Activated T-helper 1 cell treated with anti-CD3 and anti-CD28 coated beads, Interleukin-12 subunit alpha, Interleukin-12 subunit beta, Interleukin-2, Interleukin-4 antibody, amounts not matched to agents 30 ng/mL and 10 ng/mL and 1 ng/mL, durations not matched to agents 14 hours and 24 hours and 36 hours (primary cell): ENCODE data around the gene THBS4. TPM values are rescaled to one million over a fixed set of nuclear protein-coding genes. Genes with fewer than 3 reads are reported as not detected.
"Not testable (repeated sequence)": the region's sequence is repeated elsewhere in the genome, so short reads cannot be mapped to it uniquely, and the experiment has no call there.

Source experiments
- DNase-seq: peaks from one replicate; pipeline ENCODE4 v3.0.0; 2021; ENCODE audit warnings: low spot score
- H3K27ac Mint-ChIP-seq: one replicate; pipeline ENCODE4 v1.8.0; 2021; ENCODE audit warnings: mild to moderate bottlenecking, mixed read lengths
- H3K27me3 Mint-ChIP-seq: one replicate; pipeline ENCODE4 v1.8.0; 2022; ENCODE audit warnings: mild to moderate bottlenecking, moderate library complexity, mixed read lengths; ENCODE audit not compliant: insufficient read depth
- H3K36me3 Mint-ChIP-seq: one replicate; pipeline ENCODE4 v1.8.0; 2021; ENCODE audit warnings: low read depth, mixed read lengths
- H3K4me1 Mint-ChIP-seq: one replicate; pipeline ENCODE4 v1.8.0; 2021; ENCODE audit warnings: low read depth, mixed read lengths
- H3K4me3 Mint-ChIP-seq: one replicate; pipeline ENCODE4 v1.8.0; 2021; ENCODE audit warnings: mild to moderate bottlenecking, moderate library complexity, mixed read lengths
- H3K9me3 Mint-ChIP-seq: one replicate; pipeline ENCODE4 v1.8.0; 2021; ENCODE audit warnings: mixed read lengths
- intact Hi-C: fragments of 100-400 bp; cut with micrococcal nuclease; formaldehyde crosslinking; loops from one replicate; pipeline ENCODE4 v1.15.1; 2024
- total RNA-seq: library from RNA; stranded (reverse); gene quantifications from 2 replicates; pipeline ENCODE4 v1.2.3, GENCODE V29; 2022

THBS4 gene
- total RNA-seq, 1 donor from 2014 or later, result 2.0 TPM

DNA sequence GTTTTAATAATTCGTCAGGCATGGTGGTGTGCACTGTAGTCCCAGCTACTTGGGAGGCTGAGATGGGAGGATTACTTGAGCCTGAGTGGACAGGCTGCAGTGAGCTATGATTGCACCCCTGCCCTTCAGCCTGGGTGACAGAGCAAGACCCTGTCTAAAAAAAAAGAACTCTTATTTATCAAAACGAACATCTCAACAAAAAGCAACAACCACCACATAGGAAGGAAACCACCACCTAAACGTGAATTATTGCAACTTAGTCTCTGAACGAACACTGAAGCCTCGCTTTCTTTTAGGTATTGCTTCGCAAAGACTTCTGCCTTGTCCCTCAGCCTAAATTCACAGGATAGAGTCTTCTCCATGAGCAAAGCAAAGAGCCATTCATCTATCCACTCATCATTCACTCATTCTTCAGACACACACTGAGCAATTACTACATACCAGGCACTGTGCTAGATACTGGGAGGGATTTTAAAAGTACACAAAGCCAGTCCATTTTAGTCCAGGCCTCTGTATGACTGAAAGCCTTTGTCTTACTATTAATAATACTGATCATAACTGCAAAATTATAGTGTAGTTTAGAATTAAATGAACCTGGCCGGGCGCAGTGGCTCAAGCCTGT is 57.4 kb downstream of the THBS4 start:
- H3K27ac Mint-ChIP-seq, result no peak overlapping the region
- H3K27me3 Mint-ChIP-seq, result no peaks in the 10 kb centered on the region
- intact Hi-C loops, result loop anchor here (2.0 to 5.0 kb wide), 4 partner anchors 34 to 315 kb away; partner anchors contain the start of gene ZFYVE16
- peaks cover 15% of the 10 kb centered on the region for H3K4me1 Mint-ChIP-seq
- H3K9me3 Mint-ChIP-seq, result no peaks in the 10 kb centered on the region
- no peaks in the 10 kb centered on the region for H3K36me3 Mint-ChIP-seq
- no peak for DNase-seq
- no peak overlapping the region for H3K4me3 Mint-ChIP-seq

DNA sequence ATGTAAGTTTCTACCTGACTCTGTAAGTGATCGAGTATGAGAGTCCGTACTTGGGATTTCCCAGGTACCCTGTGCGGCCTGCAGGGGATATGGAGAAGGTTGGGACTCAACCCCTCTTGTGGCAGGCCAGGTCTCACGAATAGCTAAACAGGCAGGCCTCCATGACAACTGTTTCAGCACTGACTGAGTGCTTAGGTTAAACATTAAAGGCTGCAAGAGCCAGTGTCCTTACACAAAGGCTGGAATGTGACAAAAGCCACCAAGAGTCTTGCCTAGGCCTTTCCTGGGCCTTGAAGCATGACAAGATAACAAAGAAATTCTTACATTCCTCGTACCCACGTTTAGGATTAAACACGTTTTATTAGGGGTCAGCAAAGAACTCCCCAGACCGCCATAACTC is 58.6 kb downstream of the THBS4 start:
- intact Hi-C loops, result loop anchor here (2.0 to 5.0 kb wide), 4 partner anchors 33 to 314 kb away; partner anchors contain the start of gene ZFYVE16
- no peak for DNase-seq
- Mint-ChIP-seq H3K9me3 (no peaks in the 10 kb centered on the region), H3K4me1 (peaks cover 15% of the 10 kb centered on the region), H3K27me3 (no peaks in the 10 kb centered on the region), H3K27ac (no peak overlapping the region), H3K4me3 (no peak overlapping the region), H3K36me3 (no peaks in the 10 kb centered on the region)

DNA sequence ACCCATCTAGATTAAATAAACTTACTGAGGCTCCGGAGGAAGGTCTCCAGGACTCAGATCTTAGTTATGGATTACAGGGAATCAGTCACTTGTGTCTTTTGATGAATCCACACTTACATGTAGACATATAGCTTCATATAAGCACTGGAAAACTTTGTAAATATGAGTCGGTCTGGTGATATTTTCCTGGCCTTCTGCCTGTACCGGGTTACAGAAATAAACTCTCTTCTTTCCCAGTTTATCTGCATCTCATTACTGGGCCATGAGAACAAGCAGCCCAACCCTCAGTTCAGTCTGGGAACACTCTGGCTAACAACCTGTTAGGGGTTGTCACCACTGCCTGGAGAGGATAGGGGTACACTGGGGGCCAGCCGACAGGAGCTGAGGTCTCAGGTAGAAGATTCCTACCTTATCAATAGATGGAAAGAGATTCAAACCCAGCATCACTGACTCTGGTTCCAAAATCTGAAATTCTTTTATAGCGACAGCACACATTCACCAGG is 59.1 kb downstream of the THBS4 start:
- intact Hi-C loops, result loop anchor here (5.0 kb wide), 3 partner anchors 98 to 313 kb away; partner anchors contain the start of gene ZFYVE16
- Mint-ChIP-seq H3K36me3 (no peaks in the 10 kb centered on the region), H3K27me3 (no peaks in the 10 kb centered on the region), H3K4me1 (peaks cover 15% of the 10 kb centered on the region), H3K4me3 (no peak overlapping the region), H3K27ac (no peak overlapping the region), H3K9me3 (no peaks in the 10 kb centered on the region)
- no peak for DNase-seq

DNA sequence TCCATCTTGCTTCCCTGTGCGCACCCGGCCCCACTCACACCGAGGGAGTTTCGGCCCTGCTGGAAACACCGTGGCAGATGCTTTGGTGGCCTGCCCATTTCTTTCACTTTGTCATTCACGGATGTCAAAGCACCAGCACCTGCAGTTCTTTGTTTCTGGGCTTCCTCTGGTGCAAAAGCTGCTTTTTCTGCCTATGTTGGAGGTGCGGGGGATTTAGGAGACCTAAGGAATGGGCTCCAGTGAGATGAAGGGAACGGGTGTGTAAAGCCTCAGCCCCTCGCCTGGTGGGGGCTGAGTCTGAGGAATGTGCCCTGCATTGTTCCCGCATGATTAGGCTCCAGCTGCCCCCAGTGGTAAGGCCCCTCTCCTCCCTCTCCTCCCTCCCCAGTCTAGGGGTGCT is 62.3 kb downstream of the THBS4 start:
- no peaks in the 10 kb centered on the region for H3K27me3 Mint-ChIP-seq
- intact Hi-C loops, result no loop called here
- H3K36me3 Mint-ChIP-seq, result no peaks in the 10 kb centered on the region
- DNase-seq, result no peak
- no peaks in the 10 kb centered on the region for H3K9me3 Mint-ChIP-seq
- H3K27ac Mint-ChIP-seq, result no peak overlapping the region
- peaks cover 14% of the 10 kb centered on the region for H3K4me1 Mint-ChIP-seq
- H3K4me3 Mint-ChIP-seq, result no peak overlapping the region

DNA sequence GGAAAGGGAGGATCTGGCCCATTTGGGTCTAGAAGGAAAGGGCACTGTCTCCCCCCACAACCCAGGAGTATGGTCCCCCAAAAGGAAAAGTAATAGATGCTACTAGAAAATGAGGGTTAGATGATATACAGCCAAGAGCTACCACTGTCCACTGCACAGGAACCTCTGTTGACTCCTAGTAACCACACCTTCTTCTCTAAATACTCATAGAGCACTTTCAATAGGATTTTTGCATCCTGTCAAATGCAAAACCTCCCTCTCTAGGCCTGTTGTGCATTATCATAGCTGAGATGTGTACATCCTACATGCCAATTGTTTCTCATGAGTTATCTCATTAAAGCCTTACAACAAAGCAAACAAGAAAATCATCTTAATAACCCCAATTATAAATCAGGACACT is 66.8 kb downstream of the THBS4 start:
- Mint-ChIP-seq H3K4me3 (no peak overlapping the region), H3K4me1 (peaks cover 8% of the 10 kb centered on the region), H3K27ac (no peak overlapping the region), H3K27me3 (no peaks in the 10 kb centered on the region), H3K36me3 (peaks cover 2% of the 10 kb centered on the region), H3K9me3 (peaks cover 3% of the 10 kb centered on the region)
- intact Hi-C loops, result no loop called here
- no peak for DNase-seq

DNA sequence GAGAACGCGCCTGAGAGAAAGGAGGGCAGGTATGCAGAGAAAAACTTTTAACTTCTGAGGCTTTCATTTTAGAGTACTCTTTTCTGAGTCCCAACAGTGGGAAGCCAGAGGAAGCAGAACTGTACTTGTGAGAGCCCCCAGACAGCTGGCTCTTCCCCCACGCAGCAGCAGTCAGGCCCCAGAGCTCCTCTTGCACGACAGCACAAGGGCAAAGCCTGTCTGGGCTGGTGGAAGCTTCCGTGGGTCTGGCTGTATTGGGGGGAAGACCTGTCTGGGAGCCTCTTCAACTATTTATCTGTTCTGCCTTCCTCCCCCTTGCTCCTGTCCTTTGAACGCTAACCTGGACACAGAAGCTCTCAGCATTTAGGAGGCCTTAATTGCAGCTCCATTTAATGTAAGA is 68.2 kb downstream of the THBS4 start:
- Mint-ChIP-seq H3K4me3 (no peak overlapping the region), H3K27me3 (no peaks in the 10 kb centered on the region), H3K36me3 (peaks cover 2% of the 10 kb centered on the region), H3K9me3 (peaks cover 6% of the 10 kb centered on the region), H3K4me1 (peaks cover 11% of the 10 kb centered on the region), H3K27ac (no peak overlapping the region)
- no peak for DNase-seq
- intact Hi-C loops, result no loop called here

DNA sequence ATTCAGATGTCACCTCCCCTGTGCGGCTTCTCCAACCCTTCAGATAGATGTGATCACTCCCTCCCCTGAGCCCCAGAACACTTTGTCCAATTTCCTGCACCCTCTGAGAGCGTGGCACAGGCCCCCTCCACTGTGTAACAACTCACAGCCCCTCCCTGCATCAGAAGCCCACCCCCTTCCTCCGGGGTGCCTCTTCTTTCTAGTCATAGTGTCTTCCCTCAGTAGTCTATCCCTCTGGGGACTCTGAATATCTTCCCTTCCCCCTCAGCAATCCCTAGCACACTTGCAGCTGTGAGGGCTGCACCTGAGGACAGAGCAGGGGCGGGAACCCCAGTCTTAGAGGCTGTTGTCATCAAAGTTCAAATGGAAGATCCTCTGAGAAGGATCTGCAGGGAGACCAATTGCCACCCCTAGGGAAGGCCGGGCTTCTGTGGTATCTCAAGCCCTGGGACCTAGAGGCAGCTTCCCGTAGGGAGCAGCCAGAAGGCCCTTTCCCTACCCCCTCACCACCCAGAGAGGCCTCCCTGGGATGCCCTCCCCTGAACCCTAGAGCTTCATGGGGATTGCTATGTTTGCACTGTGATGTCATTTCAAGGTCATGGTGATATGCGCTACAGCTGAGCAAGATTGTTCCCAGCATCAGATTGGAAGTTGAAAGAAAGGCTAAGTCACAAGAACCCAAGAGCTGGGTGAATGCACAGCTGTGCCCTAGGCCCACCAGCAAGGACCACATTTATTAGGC is 70.7 kb downstream of the THBS4 start:
- H3K4me3 Mint-ChIP-seq, result no peak overlapping the region
- DNase-seq, result no peak
- peaks cover 11% of the 10 kb centered on the region for H3K4me1 Mint-ChIP-seq
- peaks cover 6% of the 10 kb centered on the region for H3K9me3 Mint-ChIP-seq
- H3K36me3 Mint-ChIP-seq, result peaks cover 2% of the 10 kb centered on the region
- no peak overlapping the region for H3K27ac Mint-ChIP-seq
- H3K27me3 Mint-ChIP-seq, result peaks cover 4% of the 10 kb centered on the region
- intact Hi-C loops, result no loop called here

DNA sequence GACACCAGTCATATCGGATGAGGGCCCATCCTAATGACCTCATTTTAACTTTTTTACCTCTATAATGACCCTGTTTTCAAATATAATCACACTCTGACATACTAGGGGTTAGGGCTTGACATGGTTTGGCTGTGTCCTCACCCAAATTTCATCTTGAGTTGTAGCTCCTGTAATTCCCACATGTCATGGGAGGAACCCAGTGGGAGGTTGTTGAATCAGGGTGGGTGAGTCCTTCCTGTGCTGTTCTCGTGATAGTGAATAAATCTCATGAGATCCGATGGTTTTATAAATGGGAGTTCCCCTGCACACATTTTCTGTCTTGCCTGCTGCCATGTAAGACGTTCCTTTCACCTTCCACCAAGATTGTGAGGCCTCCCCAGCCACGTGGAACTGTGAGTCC is 71.8 kb downstream of the THBS4 start:
- DNase-seq, result no peak
- Mint-ChIP-seq H3K4me3 (no peak overlapping the region), H3K4me1 (peaks cover 7% of the 10 kb centered on the region), H3K27ac (no peak overlapping the region), H3K27me3 (peaks cover 4% of the 10 kb centered on the region), H3K36me3 (peaks cover 2% of the 10 kb centered on the region), H3K9me3 (peaks cover 6% of the 10 kb centered on the region)
- intact Hi-C loops, result no loop called here

DNA sequence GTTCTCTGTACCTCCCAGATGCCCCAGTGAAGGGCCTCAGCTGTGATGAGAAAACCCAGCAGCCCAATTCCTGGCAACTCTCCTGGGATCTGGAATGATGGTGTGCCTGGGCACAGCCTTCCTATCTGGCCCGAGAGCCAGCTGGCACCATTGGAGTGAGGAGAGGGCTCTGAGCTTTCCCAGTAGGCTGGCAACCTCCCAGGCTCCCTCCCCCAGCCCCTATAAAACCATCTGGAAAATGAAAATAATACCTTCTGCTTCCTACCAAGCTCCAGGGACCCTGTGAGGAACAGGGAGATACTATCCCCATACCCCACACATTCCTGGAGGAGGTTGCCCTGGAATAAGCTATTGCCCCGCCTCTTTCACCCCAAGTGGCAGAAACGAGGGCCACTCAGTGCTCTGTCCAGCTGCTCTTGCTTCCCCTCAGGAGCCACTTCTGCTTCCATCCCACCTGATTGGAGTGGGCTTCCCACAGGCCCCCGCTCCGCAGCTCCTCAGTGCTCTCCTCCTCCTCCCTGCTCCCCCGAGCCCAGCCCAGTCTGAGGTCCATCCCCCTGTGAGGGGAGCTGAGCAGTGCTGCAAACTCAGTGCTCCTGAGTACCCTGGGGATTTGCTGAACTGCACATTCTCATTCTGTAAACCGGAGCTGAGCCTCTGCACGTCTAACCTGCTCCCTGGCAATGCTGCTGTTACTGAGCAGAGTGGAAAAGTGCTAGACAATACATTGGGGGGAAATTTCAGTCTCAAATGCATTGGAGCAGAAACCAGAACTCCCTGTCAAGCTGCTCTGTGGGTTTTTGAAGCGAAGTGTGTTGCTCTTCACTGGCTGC is 74.7 kb downstream of the THBS4 start:
- H3K4me3 Mint-ChIP-seq, result no peak overlapping the region
- peaks cover 3% of the 10 kb centered on the region for H3K4me1 Mint-ChIP-seq
- H3K36me3 Mint-ChIP-seq, result peaks cover 10% of the 10 kb centered on the region
- peaks cover 14% of the 10 kb centered on the region for H3K9me3 Mint-ChIP-seq
- intact Hi-C loops, result no loop called here
- peaks cover 4% of the 10 kb centered on the region for H3K27me3 Mint-ChIP-seq
- H3K27ac Mint-ChIP-seq, result no peak overlapping the region
- no peak for DNase-seq

DNA sequence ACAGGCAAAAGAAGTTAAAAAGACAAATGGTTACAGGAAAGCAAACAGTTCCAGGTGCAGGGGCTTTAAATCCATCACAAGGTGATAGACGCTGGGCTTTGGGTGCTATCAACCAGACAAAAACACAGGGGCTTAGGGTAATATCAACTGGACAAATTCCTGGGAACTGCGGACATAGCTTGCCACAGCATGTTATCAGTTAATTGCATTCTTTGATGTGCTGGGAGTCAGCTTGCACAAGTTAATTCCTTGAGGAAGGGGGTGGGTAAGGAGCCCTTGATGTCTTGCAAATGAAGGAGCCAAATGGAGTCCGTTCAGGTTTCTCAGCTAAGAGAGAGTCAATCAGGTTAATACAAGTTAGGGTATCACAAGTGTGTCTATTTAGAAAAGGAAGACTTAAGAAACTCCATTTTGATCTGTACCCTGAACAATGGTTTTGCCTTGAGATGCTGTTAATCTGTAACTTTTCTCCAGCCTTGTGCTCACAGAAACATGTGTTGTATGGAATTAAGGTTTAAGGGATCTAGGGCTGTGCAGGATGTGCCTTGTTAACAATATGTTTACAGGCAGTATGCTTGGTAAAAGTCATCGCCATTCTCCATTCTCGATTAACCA is 76.3 kb downstream of the THBS4 start:
- H3K27ac Mint-ChIP-seq, intact Hi-C loops, H3K4me1 Mint-ChIP-seq, DNase-seq, H3K4me3 Mint-ChIP-seq, H3K27me3 Mint-ChIP-seq: not testable (repeated sequence)
- peaks cover 16% of the 10 kb centered on the region for H3K9me3 Mint-ChIP-seq
- peaks cover 13% of the 10 kb centered on the region for H3K36me3 Mint-ChIP-seq

DNA sequence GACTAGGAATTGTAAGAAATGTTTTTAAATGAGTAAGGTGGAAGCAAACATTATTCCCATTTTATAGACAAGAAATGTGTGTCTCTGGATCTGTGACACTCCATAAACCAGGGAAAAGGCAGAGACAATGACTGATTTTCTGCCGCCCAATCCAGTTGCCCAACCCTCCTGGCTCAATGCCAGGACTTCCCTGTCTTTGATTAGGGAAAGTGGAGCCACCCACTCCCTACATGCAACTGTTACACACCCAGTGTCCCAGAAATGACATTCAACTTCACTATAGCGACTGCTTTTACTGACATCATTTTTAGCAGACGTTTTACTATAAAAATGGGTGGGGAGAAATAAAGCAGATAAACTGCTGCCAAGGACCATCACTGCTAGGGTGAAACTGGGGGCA is 79.7 kb downstream of the THBS4 start:
- Mint-ChIP-seq H3K9me3 (peaks cover 25% of the 10 kb centered on the region), H3K36me3 (peaks cover 18% of the 10 kb centered on the region), H3K4me3 (no peak overlapping the region), H3K4me1 (peaks cover 9% of the 10 kb centered on the region), H3K27ac (no peak overlapping the region), H3K27me3 (peaks cover 4% of the 10 kb centered on the region)
- intact Hi-C loops, result no loop called here
- no peak for DNase-seq

DNA sequence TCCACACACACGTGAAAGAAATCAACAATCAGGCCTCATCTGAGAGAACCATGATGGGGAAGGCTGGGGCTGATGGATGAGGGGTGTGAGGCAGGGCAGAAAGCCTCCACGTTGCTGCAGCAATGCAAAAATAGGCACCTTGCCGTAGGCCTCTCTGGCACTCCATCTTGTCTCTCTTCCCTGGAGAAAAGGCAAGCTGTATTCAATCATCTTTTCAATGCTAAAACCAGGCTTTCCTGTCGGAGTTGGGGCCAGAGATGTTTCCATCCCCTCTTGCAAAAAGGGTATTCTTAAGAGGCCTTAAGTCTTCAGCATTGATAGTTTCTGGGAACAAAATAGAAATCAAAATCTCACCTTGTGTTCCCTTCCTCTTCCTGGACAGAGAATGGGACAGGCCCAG is 80.9 kb downstream of the THBS4 start:
- H3K9me3 Mint-ChIP-seq, result peaks cover 25% of the 10 kb centered on the region
- no peak overlapping the region for H3K4me3 Mint-ChIP-seq
- peaks cover 9% of the 10 kb centered on the region for H3K4me1 Mint-ChIP-seq
- H3K27ac Mint-ChIP-seq, result no peak overlapping the region
- no peaks in the 10 kb centered on the region for H3K27me3 Mint-ChIP-seq
- peaks cover 18% of the 10 kb centered on the region for H3K36me3 Mint-ChIP-seq
- DNase-seq, result no peak
- intact Hi-C loops, result no loop called here
